ENCODE data around the gene SGMS2. TPM values are rescaled to one million over a fixed set of nuclear protein-coding genes. Genes with fewer than 3 reads are reported as not detected.
A peak's percentile ranks its signal among the peaks of the same experiment; 100 is the strongest.

Gene SGMS2
- polyA plus RNA-seq, 1 experiment, result 22.6 TPM

- ChIA-PET CTCF (no interaction called here), POLR2A (no interaction called here)
- no peak for DNase-seq (ENCODE audit: low read depth)
- TF ChIP-seq CTCF (IDR thresholded peaks at IDR 0.05; ENCODE audit: insufficient read depth, low read depth, low read length), result no peak
- Histone ChIP-seq H3K36me3 (ENCODE audit: control insufficient read depth, insufficient read depth, low read length) (no peaks in the 10 kb centered on the region; the same call in 1 of the 2 replicates), H3K4me3 (ENCODE audit: low read depth, low read length) (no peak overlapping the region), H3K27me3 (ENCODE audit: control insufficient read depth, insufficient read depth, low read length) (no peaks in the 10 kb centered on the region)
Observed at GRCh38 chr4:107950746-107951540, 126.2 kb downstream of the SGMS2 start.

- ChIA-PET CTCF (interaction anchor here (0.6 kb wide), 1 partner anchor 19 kb away, joined by 3 read pairs; no protein-coding TSS in a partner anchor), POLR2A (no interaction called here)
- no peaks in the 10 kb centered on the region; the same call in 1 of the 2 replicates for H3K36me3 ChIP-seq (ENCODE audit: control insufficient read depth, insufficient read depth, low read length)
- H3K4me3 ChIP-seq (ENCODE audit: low read depth, low read length), result no peak overlapping the region
- peak; percentile 36 for DNase-seq (ENCODE audit: low read depth)
- no peak for TF ChIP-seq CTCF (IDR thresholded peaks at IDR 0.05; ENCODE audit: insufficient read depth, low read depth, low read length)
- no peaks in the 10 kb centered on the region for H3K27me3 ChIP-seq (ENCODE audit: control insufficient read depth, insufficient read depth, low read length)
Observed at GRCh38 chr4:107951551-107951950, 126.8 kb downstream of the SGMS2 start.

GRCh38 chr4:107956011-107956410 lies 131.3 kb downstream of the SGMS2 start:
- Histone ChIP-seq H3K4me3 (ENCODE audit: low read depth, low read length) (no peak overlapping the region), H3K27me3 (ENCODE audit: control insufficient read depth, insufficient read depth, low read length) (no peaks in the 10 kb centered on the region), H3K36me3 (ENCODE audit: control insufficient read depth, insufficient read depth, low read length) (no peaks in the 10 kb centered on the region; the same call in 1 of the 2 replicates)
- ChIA-PET POLR2A (no interaction called here), CTCF (no interaction called here)
- no peak for DNase-seq (ENCODE audit: low read depth)
- no peak for TF ChIP-seq CTCF (IDR thresholded peaks at IDR 0.05; ENCODE audit: insufficient read depth, low read depth, low read length)

Small RNA genes lying within 50 kb of the gene (small RNA-seq; reads per million reads assigned to genes)
- gene RNU6-733P (ENCODE audit: insufficient read length, low read depth, low replicate concordance), result not detected

Other genes starting within 250 kb of the SGMS2 start
- gene PAPSS1, start 104.7 kb upstream of the SGMS2 start, polyA plus RNA-seq (2011; rRNA removed), result 44.2 and 67.7 TPM in 2 replicates
- gene CYP2U1, start 106.6 kb downstream of the SGMS2 start, polyA plus RNA-seq (2011; rRNA removed), result 7.6 and 12.8 TPM in 2 replicates
- gene HADH, start 165.0 kb downstream of the SGMS2 start, polyA plus RNA-seq (2011; rRNA removed), result 22.6 and 25.9 TPM in 2 replicates